Measurements from ENCODE around the gene AP4M1.
"Not testable (repeated sequence)": the region's sequence is repeated elsewhere in the genome, so short reads cannot be mapped to it uniquely, and the experiment has no call there.

AP4M1 gene

DNA sequence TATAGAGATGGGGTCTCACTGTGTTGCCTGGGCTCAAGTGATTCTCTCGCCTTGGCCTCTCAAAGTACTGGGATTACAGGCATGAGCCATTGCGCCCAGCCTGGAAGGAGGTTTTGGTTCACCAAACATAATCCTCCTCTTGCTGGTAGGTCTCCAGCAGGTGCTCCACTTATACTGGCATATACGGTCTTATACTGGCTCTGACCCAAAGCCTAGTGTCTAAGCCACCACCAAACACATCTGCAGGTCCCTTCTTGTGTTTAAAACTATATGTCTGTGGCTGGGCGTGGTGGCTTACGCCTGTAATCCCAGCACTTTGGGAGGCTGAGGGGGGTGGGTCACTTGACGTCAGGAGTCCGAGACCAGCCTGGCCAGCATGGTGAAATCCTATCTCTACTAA, 30.7 kb downstream of the AP4M1 start:
- DNase-seq (ENCODE audit: low spot score) = no peak

GRCh38 chr7:100132697-100133151, 31.3 kb downstream of the AP4M1 start:
- peak; percentile 85 for DNase-seq (ENCODE audit: low spot score)

GRCh38 chr7:100137851-100138760, 36.7 kb downstream of the AP4M1 start:
- DNase-seq (ENCODE audit: low spot score) = no peak

- DNase-seq (ENCODE audit: low spot score) = no peak
These were observed 40.1 kb downstream of the AP4M1 start for GRCh38 chr7:100141555-100141949.

DNA sequence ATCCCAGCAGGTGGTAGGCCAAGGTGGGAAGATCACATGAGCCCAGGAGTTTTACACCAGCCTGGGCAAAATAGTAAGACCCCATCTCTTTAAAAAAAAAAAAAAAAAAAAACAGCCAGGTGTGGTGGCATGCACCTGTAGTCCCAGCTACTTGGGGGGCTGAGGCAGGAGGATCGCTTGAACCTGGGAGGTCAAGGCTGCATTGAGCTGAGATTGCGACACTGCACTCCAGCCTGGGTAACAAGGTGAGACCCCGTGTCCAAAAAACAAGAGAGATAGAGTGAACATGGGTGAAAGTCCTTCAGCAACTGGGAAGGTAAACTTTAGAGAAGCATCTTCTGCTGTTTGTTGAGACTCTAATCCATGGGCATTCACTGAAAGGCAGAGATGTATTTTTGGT, 41.0 kb downstream of the AP4M1 start:
- DNase-seq (ENCODE audit: low spot score) = no peak

GRCh38 chr7:100146350-100146749, 44.9 kb downstream of the AP4M1 start:
- DNase-seq (ENCODE audit: low spot score) = not testable (repeated sequence)

DNA sequence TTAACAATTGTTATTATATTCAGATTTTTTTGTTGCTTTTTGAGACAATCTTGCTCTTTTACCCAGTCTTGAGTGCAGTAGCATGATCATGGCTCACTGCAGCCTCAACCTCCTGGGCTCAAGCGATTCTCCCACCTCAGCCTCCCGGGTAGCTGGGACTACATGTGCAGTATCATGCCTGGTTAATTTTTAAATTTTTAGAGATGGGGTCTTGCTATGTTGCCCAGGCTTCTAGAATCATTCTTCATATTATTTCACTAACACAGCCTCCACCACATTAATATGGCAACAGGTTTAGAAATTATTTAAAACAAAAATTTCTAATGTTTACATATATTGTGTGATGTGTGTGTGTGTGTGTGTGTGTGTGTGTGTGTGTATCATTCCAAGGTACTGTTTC, 45.8 kb downstream of the AP4M1 start:
- no peak for DNase-seq (ENCODE audit: low spot score)

DNA sequence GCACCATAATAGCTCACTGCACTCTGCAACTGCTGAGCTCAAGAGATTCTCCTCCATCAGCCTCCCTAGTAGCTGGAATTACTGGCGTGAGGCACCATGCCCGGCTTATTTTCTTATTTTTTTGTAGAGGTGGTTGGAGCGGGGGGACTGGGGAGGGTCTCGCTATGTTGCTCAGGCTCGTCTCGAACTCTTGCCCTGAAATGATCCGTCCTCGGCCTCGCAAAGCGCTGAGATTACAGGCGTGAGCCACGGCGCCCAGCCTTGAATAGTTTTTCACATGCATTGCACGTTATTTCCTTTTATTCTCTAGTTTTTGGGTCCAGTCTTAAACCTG, 46.7 kb downstream of the AP4M1 start:
- DNase-seq (ENCODE audit: low spot score) = no peak

GRCh38 chr7:100148559-100149328, 47.3 kb downstream of the AP4M1 start, which contains the start of gene LAMTOR4:
TSS of gene LAMTOR4 (plus strand) at chr7:100148918. CDS start at chr7:100148973, 55 bp downstream.
- peak; percentile 95 for DNase-seq (ENCODE audit: low spot score)

DNA sequence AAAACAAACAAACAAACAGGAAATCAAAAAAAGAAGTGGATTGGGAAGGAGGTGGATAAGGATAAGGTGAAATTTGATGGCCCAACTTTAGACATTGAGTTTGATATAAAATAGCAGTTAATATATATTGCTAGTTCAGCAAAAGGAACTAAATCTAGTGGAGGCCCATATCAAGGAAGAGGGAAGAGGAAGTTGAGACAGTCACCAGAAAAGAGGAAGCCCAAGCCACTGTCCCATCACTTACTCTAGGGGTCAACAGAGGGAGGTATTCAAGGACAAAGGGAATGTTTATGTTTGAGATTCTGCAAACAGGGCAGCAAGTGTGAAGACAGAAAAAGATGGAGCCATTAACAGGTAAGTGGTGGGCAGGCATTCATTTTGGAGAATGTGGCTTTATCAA, 51.0 kb downstream of the AP4M1 start:
- DNase-seq (ENCODE audit: low spot score) = no peak

- no peak for DNase-seq (ENCODE audit: low spot score)
These were observed 51.7 kb downstream of the AP4M1 start for GRCh38 chr7:100152937-100153666.

- no peak for DNase-seq (ENCODE audit: low spot score)
These were observed 52.5 kb downstream of the AP4M1 start for GRCh38 chr7:100153708-100154535.

DNA sequence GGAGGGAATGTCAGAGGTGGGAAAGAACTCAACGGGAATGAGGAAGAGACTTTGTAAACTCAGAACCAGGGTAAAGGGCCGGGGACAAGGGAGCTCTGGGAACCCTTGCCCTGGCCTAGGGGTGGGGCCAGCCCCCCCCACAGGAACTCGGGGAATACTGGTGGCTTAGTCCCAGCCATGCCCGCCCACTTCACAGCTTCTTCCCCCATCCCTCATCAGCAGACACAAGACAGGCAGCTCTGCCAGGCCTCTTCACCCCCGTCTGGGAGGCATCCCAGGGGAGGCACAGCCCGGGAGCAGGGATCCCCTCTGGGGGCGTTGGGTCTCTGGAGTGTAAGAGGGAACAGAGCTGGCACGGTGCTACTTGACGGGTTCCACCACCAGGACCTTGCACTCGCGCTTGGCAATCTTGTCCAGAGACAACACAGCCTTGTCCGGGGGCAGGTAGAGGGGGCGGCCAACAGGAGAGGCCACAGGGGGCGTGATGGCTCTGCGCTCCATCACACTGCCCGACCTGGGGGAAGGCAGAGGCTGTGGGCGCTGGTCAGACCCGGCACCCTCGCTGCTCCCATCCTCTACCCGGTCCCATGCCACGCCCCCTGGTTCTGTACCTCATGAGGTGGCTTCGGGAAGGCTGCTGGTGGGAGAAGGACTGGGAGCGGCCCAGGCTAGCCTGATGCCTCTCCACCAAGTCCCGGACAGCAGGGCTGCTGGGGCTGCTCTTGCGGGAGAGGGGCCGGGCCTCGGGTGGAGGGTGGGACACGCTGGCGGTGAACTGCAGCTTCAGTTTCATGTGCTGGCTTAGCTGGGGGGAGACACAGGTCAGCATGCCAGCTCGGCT, 53.4 kb downstream of the AP4M1 start:
- DNase-seq (ENCODE audit: low spot score) = no peak

DNA sequence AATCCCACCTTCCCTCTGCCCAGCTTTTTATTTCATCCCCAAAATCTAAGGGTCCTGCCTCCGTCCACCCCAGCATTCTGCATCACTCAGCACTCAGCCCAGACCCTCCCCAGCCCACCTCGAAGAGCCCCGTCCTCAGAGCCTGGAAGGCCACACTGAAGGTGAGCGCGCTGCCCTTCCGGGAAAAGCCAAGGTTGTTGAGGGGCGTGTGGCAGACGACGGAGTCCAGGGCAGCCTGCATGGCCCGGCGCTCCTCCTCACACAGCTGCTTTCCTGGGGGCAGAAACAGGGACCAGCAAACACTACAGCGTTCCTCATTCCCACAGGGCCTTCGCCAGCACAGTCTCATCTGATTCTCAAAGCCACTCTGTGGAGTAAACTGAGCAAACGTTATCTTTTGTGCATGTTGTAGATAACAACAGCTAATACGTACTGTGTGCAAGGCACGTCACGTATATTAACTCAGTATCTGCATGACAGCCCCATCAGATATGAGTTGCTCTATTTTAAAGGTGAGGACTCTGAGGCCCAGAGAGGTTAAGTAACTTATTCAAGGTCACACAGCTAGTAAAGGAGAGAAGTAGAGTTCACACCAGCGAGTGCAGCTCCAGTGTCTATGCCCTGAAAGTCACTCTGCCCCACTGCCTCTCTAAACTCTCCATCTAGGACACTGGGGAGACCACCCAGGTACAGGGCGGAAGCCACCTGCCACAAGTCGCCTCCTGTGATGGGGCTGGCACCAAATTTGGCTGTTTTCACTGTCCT, 54.3 kb downstream of the AP4M1 start:
- DNase-seq (ENCODE audit: low spot score) = no peak

DNA sequence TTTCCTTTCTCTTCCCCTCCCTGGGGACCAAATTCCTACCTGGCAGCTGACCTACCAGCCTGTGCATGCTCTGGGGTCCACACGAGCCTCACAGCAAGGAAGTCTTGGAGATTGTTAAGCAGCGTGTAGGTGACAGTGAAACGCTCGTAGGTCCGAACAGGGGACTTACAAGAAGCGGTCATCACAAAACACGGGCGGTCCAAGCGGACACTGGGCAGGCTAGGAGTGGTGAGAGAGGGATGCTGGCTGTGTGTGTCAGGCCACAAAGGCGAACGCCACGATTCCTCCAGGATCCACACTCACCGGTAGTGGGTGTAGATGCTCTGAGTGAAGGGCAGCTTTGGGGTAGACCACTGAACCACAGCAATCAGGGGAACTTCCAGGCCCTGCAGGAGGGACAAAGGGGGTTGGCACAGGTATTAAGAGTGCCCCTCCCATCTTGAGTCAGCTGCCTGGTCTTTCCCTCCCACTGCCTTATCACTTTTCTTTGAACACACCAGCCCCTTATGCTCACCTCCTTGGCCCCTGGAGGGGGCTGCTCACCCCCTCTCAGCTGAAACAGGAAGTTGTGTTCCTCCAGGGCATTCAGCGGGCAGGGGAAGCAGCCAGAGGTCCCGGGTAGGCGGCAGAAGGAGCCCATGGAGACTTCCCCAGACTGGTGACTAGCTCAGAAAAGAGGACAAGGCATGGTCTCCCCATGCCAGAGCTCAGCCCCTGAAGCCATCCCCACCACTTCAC, 55.1 kb downstream of the AP4M1 start:
- DNase-seq (ENCODE audit: low spot score) = no peak

DNA sequence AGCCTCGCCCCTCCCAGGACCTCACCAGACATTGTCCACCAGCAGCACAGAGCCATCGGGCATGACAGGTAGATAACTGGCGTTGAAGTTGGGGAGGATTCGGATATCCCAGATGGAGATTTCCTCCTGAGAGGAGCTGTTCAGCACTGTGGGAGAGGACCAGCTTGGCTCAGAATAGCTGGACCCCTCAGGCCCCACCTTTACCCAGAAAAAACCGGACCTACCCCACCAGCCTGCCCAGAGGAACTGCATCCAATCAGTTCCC, 55.6 kb downstream of the AP4M1 start:
- DNase-seq (ENCODE audit: low spot score) = no peak

DNA sequence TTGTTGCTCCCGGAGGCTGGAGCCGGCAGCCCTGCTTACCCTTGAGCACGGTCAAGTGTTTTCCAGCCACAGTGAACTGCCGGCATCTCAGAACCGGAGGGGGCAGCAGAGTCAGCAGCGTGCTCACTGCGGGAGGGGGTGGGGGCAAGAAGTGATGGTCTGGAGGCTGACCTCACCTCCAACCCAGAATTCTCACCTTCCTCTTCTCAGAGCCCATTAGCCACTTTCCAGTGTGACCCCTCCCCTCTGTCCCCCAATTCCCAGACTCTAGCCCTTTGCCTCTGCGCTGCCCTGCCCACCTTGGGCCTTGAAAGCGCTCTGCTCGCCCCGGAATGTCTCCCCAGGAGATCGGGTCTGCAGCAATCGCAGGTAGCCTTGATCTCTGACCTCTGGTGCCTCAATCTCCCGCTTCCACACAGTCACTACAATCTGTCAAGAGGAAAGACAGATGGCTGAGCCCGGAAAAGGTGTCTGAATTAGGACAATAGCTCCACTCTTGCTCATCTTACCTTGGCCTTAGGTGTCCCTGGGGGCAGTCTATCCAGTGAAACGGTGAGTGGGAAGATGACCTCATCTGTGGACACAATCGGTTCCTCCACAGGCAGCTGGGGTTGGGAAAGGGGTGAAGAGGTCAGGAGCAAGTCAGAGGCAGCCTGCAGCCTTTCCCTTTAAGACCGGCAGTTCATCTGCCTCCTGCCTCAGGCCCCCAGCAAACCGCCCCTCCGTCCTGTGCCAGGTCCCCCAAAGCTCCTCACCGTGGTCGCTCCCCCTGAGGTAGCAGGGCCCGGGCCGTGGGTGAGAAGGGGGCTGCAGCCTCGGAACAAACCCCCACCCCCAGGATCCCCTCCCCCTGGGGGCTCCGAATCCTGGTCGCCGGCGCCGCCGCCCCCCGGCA, 56.1 kb downstream of the AP4M1 start:
- peak; percentile 87 for DNase-seq (ENCODE audit: low spot score)

Measured in HuH-7 (cell line).